ENCODE results near the gene SMYD3. TPM values are rescaled to one million over a fixed set of nuclear protein-coding genes. Genes with fewer than 3 reads are reported as not detected.
A peak's percentile ranks its signal among the peaks of the same experiment; 100 is the strongest.

SMYD3 gene
- total RNA-seq, 1 experiment from 2014 or later = 25.5 TPM

GRCh38 chr1:246012341-246012740 lies 494.7 kb downstream of the SMYD3 start:
- H3K36me3 Mint-ChIP-seq (ENCODE audit: insufficient read depth in 1 of 3, low read depth in 3 of 3) = no peaks in the 10 kb centered on the region
- no peak overlapping the region for H2BK12ac ChIP-seq (ENCODE audit: insufficient read length, low read depth, low read length)
- no peak overlapping the region for H4K91ac ChIP-seq (ENCODE audit: insufficient read length, low read depth, low read length)
- no peak overlapping the region for H3K18ac ChIP-seq (ENCODE audit: insufficient read length, low read depth, low read length)
- no peak overlapping the region for H2BK5ac ChIP-seq (ENCODE audit: insufficient read length, low read length)
- no peaks in the 10 kb centered on the region for H4K20me1 ChIP-seq (ENCODE audit: control insufficient read depth, insufficient read depth, insufficient read length)
- no peaks in the 10 kb centered on the region for H3K79me2 ChIP-seq (ENCODE audit: insufficient read depth, low read length)
- no peaks in the 10 kb centered on the region for H3K79me1 ChIP-seq (ENCODE audit: insufficient read depth, low read depth, low read length, poor library complexity, severe bottlenecking)
- peaks cover 4% of the 10 kb centered on the region in 2 experiments for H3K4me1 Mint-ChIP-seq
- no peaks in the 10 kb centered on the region for H3K9me3 ChIP-seq (ENCODE audit: control insufficient read depth, low read depth, low read length)
- no peak overlapping the region for H3K4me3 Mint-ChIP-seq
- H3K4me1 ChIP-seq (ENCODE audit: insufficient read depth, low read length) = no peaks in the 10 kb centered on the region
- no peak overlapping the region for H2BK20ac ChIP-seq (ENCODE audit: low read depth, low read length, poor library complexity, severe bottlenecking)
- no peak overlapping the region for H2BK15ac ChIP-seq (ENCODE audit: low read depth, low read length)
- DNase-seq = peak; percentile 37
- H2BK120ac ChIP-seq (ENCODE audit: low read depth, low read length, poor library complexity, severe bottlenecking) = no peak overlapping the region
- H4K5ac ChIP-seq (ENCODE audit: insufficient read length, low read depth, low read length) = no peak overlapping the region
- H3K27me3 Mint-ChIP-seq (ENCODE audit: low read depth) = no peaks in the 10 kb centered on the region
- H3K27ac Mint-ChIP-seq = no peak overlapping the region
- no peak overlapping the region for H3K14ac ChIP-seq (ENCODE audit: insufficient read depth, low read length)
- H2AFZ ChIP-seq (ENCODE audit: low read length) = no peak overlapping the region
- no peak overlapping the region for H3K4me2 ChIP-seq (ENCODE audit: insufficient read depth, insufficient read length, low read length)
- H3K23ac ChIP-seq (ENCODE audit: insufficient read length, low read depth, low read length) = no peak overlapping the region
- no peaks in the 10 kb centered on the region for H3K27me3 ChIP-seq (ENCODE audit: insufficient read depth, low read length)
- H3K27ac ChIP-seq (ENCODE audit: insufficient read length, low read depth, low read length) = no peak overlapping the region
- H2AK5ac ChIP-seq (ENCODE audit: insufficient read length, low read length) = no peak overlapping the region
- H3K23me2 ChIP-seq (ENCODE audit: insufficient read length, low read depth, low read length, poor library complexity, severe bottlenecking) = no peaks in the 10 kb centered on the region
- no peak overlapping the region for H4K8ac ChIP-seq (replicated peaks; ENCODE audit: insufficient read length, low read depth, low read length)
- TF ChIP-seq CTCF (conservative IDR thresholded peaks at IDR 0.05) = peak; percentile 80
- no peak overlapping the region for H3K9ac ChIP-seq (ENCODE audit: extremely low read depth, insufficient read length, low read length)
- no peak overlapping the region for H3K56ac ChIP-seq (ENCODE audit: insufficient read length, low read depth, low read length)
- no peaks in the 10 kb centered on the region for H3K9me3 Mint-ChIP-seq
- H3T11ph ChIP-seq (ENCODE audit: low read length) = no peak overlapping the region
- H3K4ac ChIP-seq (ENCODE audit: low read depth, low read length) = no peak overlapping the region
- WGBS (ENCODE audit: extremely low coverage, insufficient read length, low lambda C conversion rate) = no CpG with 5 or more reads among the region's 5 CpGs

Measured in H9 (cell line).